GM12864 (cell line): ENCODE data around the gene SIK1.
"Not testable (repeated sequence)": the region's sequence is repeated elsewhere in the genome, so short reads cannot be mapped to it uniquely, and the experiment has no call there.

Experiments
- DNase-seq: peaks from one replicate; pipeline ENCODE4 v3.0.0-alpha.2; 2011; ENCODE audit warnings: low read depth
- H3K4me3 ChIP-seq: 2 replicates; pipeline ENCODE4 v1.5.1; 2011; ENCODE audit warnings: mild to moderate bottlenecking, low read depth, low read length, control low read depth

The SIK1 gene

GRCh38 chr21:43444524-43444923, 17.6 kb upstream of the SIK1 start:
- not testable (repeated sequence) for H3K4me3 ChIP-seq, DNase-seq

GRCh38 chr21:43442571-43442970, 15.6 kb upstream of the SIK1 start:
- not testable (repeated sequence) for DNase-seq, H3K4me3 ChIP-seq

- not testable (repeated sequence) for DNase-seq, H3K4me3 ChIP-seq
Measured at GRCh38 chr21:43440835-43441727, 14.2 kb upstream of the SIK1 start.

GRCh38 chr21:43439316-43440075, 12.6 kb upstream of the SIK1 start:
- DNase-seq: not testable (repeated sequence)

GRCh38 chr21:43436272-43436671, 9.3 kb upstream of the SIK1 start:
- not testable (repeated sequence) for H3K4me3 ChIP-seq

More at GRCh38 chr21:43439316-43440075, 12.6 kb upstream of the SIK1 start:
- H3K4me3 ChIP-seq: not testable (repeated sequence)

GRCh38 chr21:43433340-43434136, 6.6 kb upstream of the SIK1 start:
- not testable (repeated sequence) for H3K4me3 ChIP-seq, DNase-seq

More at GRCh38 chr21:43436272-43436671, 9.3 kb upstream of the SIK1 start:
- DNase-seq: not testable (repeated sequence)

GRCh38 chr21:43430830-43431416, 4.0 kb upstream of the SIK1 start:
- H3K4me3 ChIP-seq, DNase-seq: not testable (repeated sequence)

GRCh38 chr21:43428964-43429363, 2.0 kb upstream of the SIK1 start:
- H3K4me3 ChIP-seq, DNase-seq: not testable (repeated sequence)

- H3K4me3 ChIP-seq, DNase-seq: not testable (repeated sequence)
Measured at GRCh38 chr21:43427242-43427559, 270 bp upstream of the SIK1 start.

- DNase-seq, H3K4me3 ChIP-seq: not testable (repeated sequence)
Measured at GRCh38 chr21:43426004-43426403, 927 bp downstream of the SIK1 start.

GRCh38 chr21:43419475-43419874, 7.5 kb downstream of the SIK1 start:
- DNase-seq, H3K4me3 ChIP-seq: not testable (repeated sequence)

GRCh38 chr21:43414576-43414975, 12.4 kb downstream of the SIK1 start:
- DNase-seq, H3K4me3 ChIP-seq: not testable (repeated sequence)

- H3K4me3 ChIP-seq, DNase-seq: not testable (repeated sequence)
Measured at GRCh38 chr21:43412020-43412788, 14.7 kb downstream of the SIK1 start.

- not testable (repeated sequence) for H3K4me3 ChIP-seq, DNase-seq
Measured at GRCh38 chr21:43410456-43411068, 16.4 kb downstream of the SIK1 start.

- DNase-seq, H3K4me3 ChIP-seq: not testable (repeated sequence)
Measured at GRCh38 chr21:43407139-43407538, 19.8 kb downstream of the SIK1 start.

- H3K4me3 ChIP-seq, DNase-seq: not testable (repeated sequence)
Measured at GRCh38 chr21:43404450-43404849, 22.5 kb downstream of the SIK1 start.

- H3K4me3 ChIP-seq, DNase-seq: not testable (repeated sequence)
Measured at GRCh38 chr21:43403651-43404430, 23.1 kb downstream of the SIK1 start.
